ENCODE measurements around the gene TRIM26. TPM values are rescaled to one million over a fixed set of nuclear protein-coding genes. Genes with fewer than 3 reads are reported as not detected.
"Not testable (repeated sequence)": the region's sequence is repeated elsewhere in the genome, so short reads cannot be mapped to it uniquely, and the experiment has no call there.

Gene TRIM26
- total and polyA plus RNA-seq, 12 donors: 12.0 to 29.0 (median 21.8) TPM

DNA sequence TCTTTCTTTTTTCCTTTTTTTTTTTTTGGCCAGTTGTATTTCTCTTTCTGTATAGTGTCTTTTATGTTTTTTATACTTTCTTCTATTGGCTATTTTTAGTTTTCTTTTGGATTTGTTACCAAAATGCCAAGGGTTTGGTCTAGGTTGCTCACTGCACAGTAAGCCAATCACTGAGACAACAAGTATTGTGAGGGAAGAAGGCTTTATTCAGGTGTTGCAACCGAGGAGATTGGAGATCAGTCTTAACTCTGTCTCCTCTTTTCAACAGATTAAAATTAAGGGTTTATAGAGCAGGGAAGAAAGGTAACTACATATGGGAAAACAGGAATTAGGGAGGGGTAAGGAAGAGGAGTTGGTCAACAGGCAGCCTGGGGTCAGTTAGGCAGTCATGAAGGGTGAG is 10.1 kb upstream of the TRIM26 start:
- TF ChIP-seq, protein P1, sequence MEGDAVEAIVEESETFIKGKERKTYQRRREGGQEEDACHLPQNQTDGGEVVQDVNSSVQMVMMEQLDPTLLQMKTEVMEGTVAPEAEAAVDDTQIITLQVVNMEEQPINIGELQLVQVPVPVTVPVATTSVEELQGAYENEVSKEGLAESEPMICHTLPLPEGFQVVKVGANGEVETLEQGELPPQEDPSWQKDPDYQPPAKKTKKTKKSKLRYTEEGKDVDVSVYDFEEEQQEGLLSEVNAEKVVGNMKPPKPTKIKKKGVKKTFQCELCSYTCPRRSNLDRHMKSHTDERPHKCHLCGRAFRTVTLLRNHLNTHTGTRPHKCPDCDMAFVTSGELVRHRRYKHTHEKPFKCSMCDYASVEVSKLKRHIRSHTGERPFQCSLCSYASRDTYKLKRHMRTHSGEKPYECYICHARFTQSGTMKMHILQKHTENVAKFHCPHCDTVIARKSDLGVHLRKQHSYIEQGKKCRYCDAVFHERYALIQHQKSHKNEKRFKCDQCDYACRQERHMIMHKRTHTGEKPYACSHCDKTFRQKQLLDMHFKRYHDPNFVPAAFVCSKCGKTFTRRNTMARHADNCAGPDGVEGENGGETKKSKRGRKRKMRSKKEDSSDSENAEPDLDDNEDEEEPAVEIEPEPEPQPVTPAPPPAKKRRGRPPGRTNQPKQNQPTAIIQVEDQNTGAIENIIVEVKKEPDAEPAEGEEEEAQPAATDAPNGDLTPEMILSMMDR (IDR thresholded peaks at IDR 0.05): no peak
- Histone ChIP-seq H3K4me1 (peaks cover 0 to 5% (median 0%) of the 10 kb centered on the region in 9 donors), H3K27me3 (no peaks in the 10 kb centered on the region), H3K36me3 (no peaks in the 10 kb centered on the region), H3K27ac (no peak overlapping the region), H3K4me3 (no peak overlapping the region), H3K9me3 (peaks cover 0 to 16% (median 0%) of the 10 kb centered on the region in 11 donors)
- ATAC-seq (no peak), DNase-seq (no peak)
- 80 to 81% methylated on average over 1 of the region's 1 CpG for WGBS, 2 donors
- intact Hi-C loops (cut with DNase I): loop anchor here in 3 of 10 donors (5.0 to 10.0 kb wide), 3 partner anchors 91 to 174 kb away; no protein-coding TSS in a partner anchor

DNA sequence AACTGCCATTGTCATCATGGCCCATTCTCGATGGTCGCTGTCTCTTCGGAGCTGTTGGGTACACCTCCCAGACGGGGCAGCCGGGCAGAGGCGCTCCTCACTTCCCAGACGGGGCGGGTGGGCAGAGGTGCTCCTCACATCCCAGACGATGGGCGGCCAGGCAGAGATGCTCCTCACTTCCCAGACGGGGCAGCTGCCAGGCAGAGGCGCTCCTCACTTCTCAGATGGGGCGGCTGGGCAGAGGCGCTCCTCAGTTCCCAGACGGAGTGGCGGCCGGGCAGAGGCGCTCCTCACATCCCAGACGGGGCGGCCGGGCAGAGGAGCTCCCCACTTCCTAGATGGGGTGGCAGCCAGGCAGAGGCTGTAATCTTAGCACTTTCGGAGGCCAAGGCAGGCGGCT is 8.8 kb upstream of the TRIM26 start:
- WGBS, 2 donors: 94 to 98% methylated on average over 23 of the region's 23 CpGs
- intact Hi-C loops (cut with DNase I): loop anchor here in 3 of 10 donors (5.0 to 10.0 kb wide), 3 partner anchors 93 to 175 kb away; no protein-coding TSS in a partner anchor

DNA sequence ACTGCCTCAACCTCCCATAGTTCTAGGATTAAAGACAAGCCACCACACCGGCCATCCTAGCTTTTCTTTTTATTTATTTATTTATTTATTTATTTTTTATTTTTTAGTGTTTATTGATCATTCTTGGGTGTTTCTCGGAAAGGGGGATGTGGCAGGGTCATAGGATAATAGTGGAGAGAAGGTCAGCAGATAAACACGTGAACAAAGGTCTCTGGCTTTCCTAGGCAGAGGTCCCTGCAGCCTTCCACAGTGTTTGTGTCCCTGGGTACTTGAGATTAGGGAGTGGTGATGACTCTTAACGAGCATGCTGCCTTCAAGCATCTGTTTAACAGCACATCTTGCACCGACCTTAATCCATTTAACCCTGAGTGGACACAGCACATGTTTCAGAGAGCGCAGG is 8.2 kb upstream of the TRIM26 start:
- intact Hi-C loops (cut with DNase I): loop anchor here in 3 of 10 donors (5.0 to 10.0 kb wide), 3 partner anchors 93 to 176 kb away; no protein-coding TSS in a partner anchor
- DNase-seq, H3K27ac ChIP-seq, H3K36me3 ChIP-seq, H3K4me1 ChIP-seq, H3K4me3 ChIP-seq, ATAC-seq, H3K27me3 ChIP-seq: not testable (repeated sequence)
- 69 to 78% methylated on average over 6 of the region's 6 CpGs for WGBS, 2 donors
- peaks cover 0 to 16% (median 0%) of the 10 kb centered on the region in 11 donors for H3K9me3 ChIP-seq

More for the DNA sequence above, 8.8 kb upstream of the TRIM26 start:
- H3K9me3 ChIP-seq: peaks cover 0 to 16% (median 0%) of the 10 kb centered on the region in 11 donors
- H3K4me3 ChIP-seq, H3K27ac ChIP-seq, H3K36me3 ChIP-seq, H3K27me3 ChIP-seq, ATAC-seq, DNase-seq, H3K4me1 ChIP-seq: not testable (repeated sequence)

DNA sequence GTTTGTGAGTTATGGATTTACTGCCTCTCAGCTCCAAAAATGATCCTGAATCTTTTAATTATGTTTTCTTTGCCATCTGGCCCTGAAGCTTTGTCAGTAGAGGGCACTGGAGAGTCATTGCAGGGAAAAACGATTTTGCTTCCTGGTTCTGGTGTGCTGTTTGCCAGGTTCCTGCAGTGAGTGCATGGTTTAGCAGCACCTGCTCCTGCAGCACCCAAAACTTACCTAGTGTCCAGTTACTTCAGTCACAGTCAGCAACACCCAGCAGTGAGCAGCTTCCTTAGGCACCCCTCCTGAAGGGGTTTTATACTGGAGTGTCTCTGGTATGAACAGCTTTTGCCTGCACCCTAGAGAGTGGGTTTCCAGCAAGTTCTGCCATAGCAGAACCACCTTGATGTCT is 6.0 kb upstream of the TRIM26 start:
- Histone ChIP-seq H3K27ac (no peak overlapping the region), H3K27me3 (no peaks in the 10 kb centered on the region), H3K36me3 (no peaks in the 10 kb centered on the region), H3K4me1 (peaks cover 0 to 15% (median 0%) of the 10 kb centered on the region in 9 donors), H3K4me3 (no peak overlapping the region), H3K9me3 (peaks cover 0 to 14% (median 0%) of the 10 kb centered on the region in 11 donors)
- TF ChIP-seq, protein P1 (IDR thresholded peaks at IDR 0.05): peak; percentile 52 to 91 (median 82)
- peak in 1 of 2 donors; percentile 30 for DNase-seq
- 0% methylated on average over 1 of the region's 1 CpG for WGBS, 2 donors
- peak in 4 of 8 donors; percentile 30 to 59 (median 47) for ATAC-seq
- intact Hi-C loops (cut with DNase I): loop anchor here in 8 of 10 donors (2.0 to 10.0 kb wide), 5 partner anchors 40 to 178 kb away; partner anchors contain the start of gene TRIM39 (in 4 of the 8)

DNA sequence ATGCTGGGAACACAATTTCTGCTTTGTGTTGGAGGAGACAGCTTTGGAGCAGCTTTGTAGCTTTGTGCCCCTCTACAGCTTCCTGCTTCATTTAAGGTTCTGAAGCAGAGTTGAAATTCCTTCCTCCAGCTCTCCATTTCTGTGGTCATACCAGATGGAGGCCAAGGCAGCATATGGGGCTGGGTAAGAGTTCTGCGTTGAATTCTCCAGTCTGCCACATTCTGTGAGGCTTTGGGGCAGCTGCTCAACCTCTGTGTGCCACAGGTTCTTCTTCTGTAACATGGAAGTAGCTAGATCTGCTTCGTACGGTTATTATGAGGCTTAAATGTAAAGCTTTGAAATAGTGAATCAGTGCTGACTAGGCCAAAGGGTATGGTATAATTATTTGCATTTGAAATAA is 2.9 kb upstream of the TRIM26 start:
- H3K9me3 ChIP-seq: no peaks in the 10 kb centered on the region
- H3K27me3 ChIP-seq: no peaks in the 10 kb centered on the region
- H3K27ac ChIP-seq: no peak overlapping the region
- ATAC-seq (no peak), DNase-seq (no peak)
- TF ChIP-seq, protein P1 (IDR thresholded peaks at IDR 0.05): no peak
- peaks cover 0 to 32% (median 16%) of the 10 kb centered on the region in 9 donors for H3K4me1 ChIP-seq
- no peak overlapping the region for H3K4me3 ChIP-seq
- 62 to 78% methylated on average over 3 of the region's 3 CpGs for WGBS, 2 donors
- no peaks in the 10 kb centered on the region for H3K36me3 ChIP-seq
- intact Hi-C loops (cut with DNase I): loop anchor here in 7 of 10 donors (5.0 to 10.0 kb wide), 3 partner anchors 109 to 181 kb away; partner anchors contain the start of gene TRIM39 (in 4 of the 7)

Data from heart right ventricle (tissue), 16 donors.